Lower leg skin (tissue), 3 donors: ENCODE data around the gene MXI1.

Experiments used
- POLR2A ChIP-seq, 2 donors: fragments of 450-650 bp; IDR thresholded peaks; one replicate each; pipeline ENCODE4 v1.6.1; 2016 to 2017; ENCODE audit warnings: antibody characterized with exemption in 2 of 2, mild to moderate bottlenecking in 1 of 2, moderate library complexity in 1 of 2
- TF ChIP-seq, protein P1 (sequence below), 3 donors: fragments of 450-650 bp; IDR thresholded peaks; one replicate each; pipeline ENCODE4 v1.5.1; 2016; ENCODE audit warnings: antibody characterized with exemption in 3 of 3, mild to moderate bottlenecking in 3 of 3, moderate library complexity in 2 of 3

DNA sequence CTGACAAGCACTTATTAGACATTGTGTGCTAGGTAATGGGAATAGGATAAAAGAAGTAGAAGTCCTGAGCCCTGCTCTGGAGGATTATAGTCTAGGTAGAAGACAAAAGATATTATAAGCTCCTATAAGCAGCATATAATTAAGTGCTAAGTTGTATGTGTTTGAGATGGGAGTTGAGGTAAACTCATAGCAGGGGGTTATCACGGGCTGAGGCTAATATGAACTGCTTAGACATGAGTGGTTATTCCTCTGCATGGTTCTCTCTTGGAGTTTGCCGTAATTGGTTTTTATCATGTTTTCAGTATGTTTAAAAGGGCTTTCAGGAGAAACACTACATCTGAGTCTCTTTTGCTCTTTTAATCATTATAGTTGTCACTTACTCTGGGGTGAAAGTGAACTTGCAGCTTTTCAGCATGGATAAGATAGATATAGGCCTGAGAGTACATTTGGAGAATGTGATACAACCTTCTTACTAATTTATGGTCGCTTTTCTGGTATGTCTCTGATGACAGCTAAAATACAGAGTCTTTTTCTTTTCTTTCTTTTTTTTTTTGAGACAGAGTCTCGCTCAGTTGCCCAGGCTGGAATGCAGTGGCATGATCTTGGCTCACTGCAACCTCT lies 58.3 kb downstream of the MXI1 start:
- TF ChIP-seq POLR2A (IDR thresholded peaks at IDR 0.05): no peak
- TF ChIP-seq, protein P1, sequence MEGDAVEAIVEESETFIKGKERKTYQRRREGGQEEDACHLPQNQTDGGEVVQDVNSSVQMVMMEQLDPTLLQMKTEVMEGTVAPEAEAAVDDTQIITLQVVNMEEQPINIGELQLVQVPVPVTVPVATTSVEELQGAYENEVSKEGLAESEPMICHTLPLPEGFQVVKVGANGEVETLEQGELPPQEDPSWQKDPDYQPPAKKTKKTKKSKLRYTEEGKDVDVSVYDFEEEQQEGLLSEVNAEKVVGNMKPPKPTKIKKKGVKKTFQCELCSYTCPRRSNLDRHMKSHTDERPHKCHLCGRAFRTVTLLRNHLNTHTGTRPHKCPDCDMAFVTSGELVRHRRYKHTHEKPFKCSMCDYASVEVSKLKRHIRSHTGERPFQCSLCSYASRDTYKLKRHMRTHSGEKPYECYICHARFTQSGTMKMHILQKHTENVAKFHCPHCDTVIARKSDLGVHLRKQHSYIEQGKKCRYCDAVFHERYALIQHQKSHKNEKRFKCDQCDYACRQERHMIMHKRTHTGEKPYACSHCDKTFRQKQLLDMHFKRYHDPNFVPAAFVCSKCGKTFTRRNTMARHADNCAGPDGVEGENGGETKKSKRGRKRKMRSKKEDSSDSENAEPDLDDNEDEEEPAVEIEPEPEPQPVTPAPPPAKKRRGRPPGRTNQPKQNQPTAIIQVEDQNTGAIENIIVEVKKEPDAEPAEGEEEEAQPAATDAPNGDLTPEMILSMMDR (IDR thresholded peaks at IDR 0.05): no peak
